Activated T-helper 9 cell treated with anti-CD3 and anti-CD28 coated beads, Interleukin-2, amount 50 U/mL, for 16 hours (primary cell): Measurements from ENCODE around the gene SH3GL1.

ENCODE experiments used
- DNase-seq: peaks from one replicate; pipeline ENCODE4 v3.0.0-alpha.2; 2020; ENCODE audit warnings: low read depth

The SH3GL1 gene

DNA sequence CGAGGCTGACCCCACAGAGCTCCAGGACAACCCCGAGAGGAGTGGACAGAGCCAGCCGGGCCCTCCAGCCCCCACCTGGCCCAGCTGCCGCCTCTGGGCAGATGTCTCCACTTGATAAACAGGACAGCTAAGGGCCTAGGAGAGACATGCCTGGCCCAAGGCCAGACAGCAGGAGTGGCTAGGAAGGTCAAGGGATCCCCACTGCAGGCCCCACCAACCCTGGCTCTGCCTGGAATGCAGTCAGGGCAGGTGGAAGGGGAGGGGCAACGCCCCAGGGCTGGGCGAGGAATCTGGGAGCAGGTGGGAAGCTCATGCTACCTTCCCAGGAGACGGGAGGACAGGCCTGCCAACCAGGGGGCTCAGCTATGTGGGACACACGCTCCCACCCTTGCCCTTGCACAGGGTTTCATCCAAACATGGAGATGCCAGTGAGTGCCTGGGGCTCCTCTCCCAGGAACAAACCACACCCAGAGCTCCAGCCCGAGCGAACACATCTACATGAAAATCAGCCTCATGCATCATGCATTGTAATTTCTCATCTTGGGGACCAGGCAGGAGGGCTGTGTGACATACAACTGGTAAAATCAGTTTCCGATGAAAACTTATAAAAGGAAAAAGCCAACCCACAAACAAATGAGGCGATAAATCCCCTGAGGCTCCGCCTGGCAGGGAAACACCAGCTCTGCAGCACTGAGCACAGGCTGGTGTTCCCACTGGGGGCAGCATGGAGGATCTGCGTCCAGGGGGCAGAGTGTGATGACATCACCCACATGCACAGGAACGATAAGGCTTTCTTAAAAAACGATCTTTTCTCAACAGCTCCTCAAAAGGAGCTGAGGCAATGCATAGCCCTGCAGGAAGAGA is 25.0 kb downstream of the SH3GL1 start:
- no peak for DNase-seq

- DNase-seq, result no peak
Measured at GRCh38 chr19:4374498-4375163, 25.7 kb downstream of the SH3GL1 start.

- DNase-seq, result no peak
Measured at GRCh38 chr19:4373601-4374497, 26.5 kb downstream of the SH3GL1 start.

- DNase-seq, result no peak
Measured at GRCh38 chr19:4373013-4373367, 27.4 kb downstream of the SH3GL1 start.

DNA sequence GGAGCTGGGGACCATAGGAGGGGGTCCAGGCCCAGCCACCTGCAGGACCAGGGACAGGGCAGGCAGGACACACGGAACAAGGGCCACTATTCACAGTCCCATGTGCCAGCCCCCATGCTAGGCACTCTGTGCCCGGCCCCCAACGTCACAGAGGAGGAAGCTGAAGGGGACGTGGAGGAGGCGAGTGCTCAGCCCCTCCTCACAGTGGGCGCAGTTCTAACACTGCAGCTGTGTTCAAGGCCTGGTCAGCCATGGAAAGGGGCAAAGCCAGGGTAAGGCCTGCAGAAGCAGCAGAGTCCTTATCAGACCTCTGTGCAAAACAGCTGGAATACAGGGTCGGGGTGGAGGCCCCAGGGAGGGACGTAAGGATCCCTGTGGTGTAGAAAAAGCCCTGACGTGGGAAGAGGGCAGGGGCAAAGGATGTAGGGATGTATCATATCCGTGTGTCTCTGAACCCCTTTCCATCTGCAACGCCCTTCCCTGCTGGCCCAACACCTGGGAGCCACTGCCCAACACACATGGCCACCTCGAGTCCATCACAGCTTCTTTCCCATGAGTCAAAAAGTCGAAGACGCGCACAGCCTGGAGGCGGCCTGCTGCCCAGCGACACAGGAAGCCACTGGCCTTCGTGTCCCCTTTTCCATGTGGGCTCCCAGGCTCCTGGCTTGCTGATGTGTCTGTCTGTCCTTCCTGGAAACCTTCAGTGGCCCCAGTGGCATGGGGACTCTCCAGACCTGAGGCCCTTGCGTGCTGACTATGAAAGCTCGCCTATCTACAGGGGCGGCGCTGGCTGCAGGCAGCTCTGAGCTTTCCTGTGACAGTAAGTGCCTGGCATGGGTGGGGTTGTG is 28.0 kb downstream of the SH3GL1 start:
- no peak for DNase-seq

DNA sequence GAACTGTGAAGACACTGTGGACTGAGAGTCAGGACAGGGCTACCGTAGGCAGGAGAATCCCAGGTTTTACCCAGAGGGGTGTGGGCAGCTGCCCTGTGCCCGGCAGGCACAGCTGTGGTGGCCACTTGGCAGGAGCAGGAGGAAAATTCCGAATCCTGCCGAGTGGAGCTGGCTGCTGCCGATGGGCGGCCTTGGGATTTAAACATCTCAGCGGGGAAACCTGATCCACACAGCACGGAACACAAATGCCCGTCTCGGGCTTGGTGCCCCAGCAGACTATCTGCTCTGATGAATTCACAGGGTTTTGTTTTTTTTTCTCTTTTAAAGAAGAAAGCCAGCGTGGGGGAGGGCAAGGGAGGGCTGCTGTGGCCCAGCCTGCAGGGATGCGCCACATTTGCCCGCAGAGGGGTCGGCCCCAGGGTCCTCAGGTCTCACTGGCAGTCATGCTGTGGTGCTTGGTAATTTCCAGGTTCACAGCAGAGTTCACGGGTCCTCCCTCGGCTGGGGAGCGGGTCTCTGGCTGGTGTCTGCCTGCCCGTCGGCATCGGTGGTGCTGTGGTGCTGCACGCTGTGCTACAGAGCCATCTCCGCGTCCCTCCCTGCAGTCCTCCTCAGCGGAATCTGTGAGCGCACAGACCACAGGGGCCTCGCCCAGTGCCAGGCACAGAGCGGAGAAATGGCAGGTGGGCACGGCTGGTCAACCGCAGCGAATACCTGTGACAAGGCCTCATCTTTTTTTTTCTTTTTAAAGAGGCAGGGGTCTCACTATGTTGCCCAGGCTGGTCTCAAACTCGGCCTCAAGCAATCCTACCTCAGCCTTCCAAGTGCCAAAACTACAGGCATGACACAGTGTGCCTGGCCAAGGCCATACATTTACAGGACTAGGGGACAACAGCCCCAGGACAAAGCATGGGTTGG is 28.8 kb downstream of the SH3GL1 start:
- DNase-seq, result no peak

GRCh38 chr19:4370418-4371041 is 29.8 kb downstream of the SH3GL1 start:
- no peak for DNase-seq

GRCh38 chr19:4369888-4370260 is 30.5 kb downstream of the SH3GL1 start:
- peak; percentile 68 for DNase-seq

DNA sequence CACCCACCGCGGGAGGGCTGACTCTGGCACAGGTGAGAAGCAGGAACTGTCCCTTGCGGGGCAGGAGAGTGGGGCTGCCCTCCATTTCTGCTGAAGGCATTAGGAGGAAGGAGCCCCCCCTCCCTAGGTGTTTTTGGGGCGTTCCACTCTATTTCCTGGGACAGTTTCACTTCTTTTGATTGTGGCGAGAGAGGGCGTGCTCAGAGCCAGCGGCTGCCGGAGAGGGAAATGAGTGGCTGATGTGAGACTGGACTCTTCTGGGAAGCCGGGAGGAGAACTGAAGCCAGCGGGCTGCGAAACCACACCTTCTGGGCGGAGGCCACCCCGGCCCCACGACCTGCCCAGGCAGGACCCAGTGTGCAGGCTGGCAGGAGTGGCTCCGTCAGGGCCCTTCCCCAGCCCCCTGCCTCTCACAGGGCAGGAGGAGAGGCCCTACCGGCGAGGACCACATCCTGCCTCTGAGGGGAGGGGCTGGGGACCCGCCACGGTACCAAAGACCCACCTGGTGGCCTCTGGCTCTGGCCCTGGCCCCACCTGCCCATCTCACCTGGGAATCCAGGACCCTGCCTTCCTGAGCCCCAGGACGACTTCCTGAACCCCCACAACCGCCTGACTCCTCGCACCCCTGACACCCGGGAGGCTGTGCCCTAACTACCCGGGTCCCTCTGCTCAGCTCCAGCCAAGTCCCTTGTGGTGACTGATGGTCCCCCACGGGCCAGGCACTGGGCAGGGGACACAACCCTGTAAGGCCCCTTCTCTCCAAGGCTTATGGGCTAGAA is 31.0 kb downstream of the SH3GL1 start:
- DNase-seq, result peak; percentile 42

GRCh38 chr19:4368128-4368820 is 32.1 kb downstream of the SH3GL1 start:
- no peak for DNase-seq

GRCh38 chr19:4367781-4368127 is 32.6 kb downstream of the SH3GL1 start:
- DNase-seq, result no peak

- no peak for DNase-seq
Measured at GRCh38 chr19:4367336-4367723, 33.0 kb downstream of the SH3GL1 start.

DNA sequence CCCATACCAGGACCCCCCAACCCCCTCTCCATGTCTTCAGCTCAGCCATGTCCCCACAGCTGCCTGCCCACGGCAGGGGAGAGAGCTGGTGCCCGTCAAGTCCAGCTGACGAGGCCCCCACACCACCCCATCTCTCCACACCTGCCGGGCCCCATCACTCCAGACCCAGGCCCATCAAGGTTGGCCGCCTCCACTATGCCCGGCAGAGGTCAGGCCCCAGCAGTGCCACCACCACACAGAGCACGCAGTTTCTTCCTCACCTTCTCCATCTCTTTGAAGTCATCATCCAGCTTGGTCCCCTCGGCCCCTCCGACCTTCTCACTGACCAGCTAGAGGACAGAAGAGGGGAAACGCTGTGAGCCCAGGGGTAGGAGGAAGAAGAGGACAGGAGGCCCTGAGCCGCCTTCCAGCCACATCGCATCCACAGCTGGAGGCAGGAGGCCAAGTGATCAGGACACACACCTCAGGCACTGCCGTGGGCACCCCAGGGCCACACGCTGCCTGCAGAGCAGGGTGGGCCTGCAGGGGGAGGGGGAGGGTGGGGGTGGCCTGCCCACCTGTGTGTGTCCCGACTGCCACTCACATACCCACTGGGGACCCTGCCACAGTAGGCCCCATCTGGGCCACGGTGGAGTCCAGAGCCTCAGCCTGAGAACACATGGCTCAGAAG is 33.5 kb downstream of the SH3GL1 start:
- DNase-seq, result no peak

- DNase-seq, result no peak
Measured at GRCh38 chr19:4365791-4366665, 34.3 kb downstream of the SH3GL1 start.

GRCh38 chr19:4365341-4365740 is 35.0 kb downstream of the SH3GL1 start:
- DNase-seq, result no peak

DNA sequence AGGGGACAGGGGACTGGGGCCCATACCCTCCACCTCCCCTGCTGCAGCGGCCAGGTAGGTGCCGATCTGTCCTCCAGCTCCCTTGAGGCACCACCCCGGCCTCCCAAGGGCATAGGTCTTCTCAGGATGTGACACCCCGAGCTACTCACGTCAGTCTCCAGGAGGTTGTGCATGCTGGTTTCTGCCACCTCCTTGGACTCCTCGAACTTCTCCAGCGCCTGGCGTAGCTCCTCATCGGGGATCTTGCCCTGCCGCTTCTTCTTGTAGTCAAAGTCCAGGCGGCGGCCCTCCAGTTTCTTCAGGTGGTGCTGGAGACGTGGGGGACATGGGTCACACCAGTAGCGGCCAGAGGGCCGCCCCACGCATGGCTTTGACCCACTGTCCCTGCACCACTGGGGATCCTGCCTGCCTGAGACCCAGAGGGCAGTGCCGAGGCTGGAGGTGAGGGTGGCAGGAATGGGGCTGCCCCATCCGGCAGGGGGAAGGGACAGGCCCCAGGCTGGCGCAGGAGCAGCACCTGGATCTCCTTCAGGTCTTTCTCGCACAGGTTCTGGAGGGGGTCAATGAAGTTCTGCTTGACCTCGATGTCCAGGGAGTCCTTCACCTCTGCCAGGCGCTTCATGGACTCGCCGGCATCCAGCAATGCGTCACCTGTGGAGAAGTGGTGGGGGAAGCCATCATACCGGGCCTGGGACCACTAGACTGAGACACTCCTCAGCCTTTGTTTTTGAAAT is 36.6 kb downstream of the SH3GL1 start:
- no peak for DNase-seq
